HCT116 (cell line): ENCODE results near the gene MCC.

Experiments
- CEBPB ChIP-seq: IDR thresholded peaks from 2 replicates; pipeline ENCODE4 v1.6.1; 2012; ENCODE audit warnings: low read depth
- CTCF ChIP-seq, 3 experiments: fragments of 200-600 bp in 1 of 3; sonication (generic) in 1 of 3; IDR thresholded peaks in 2 of 3; conservative IDR thresholded peaks in 1 of 3; 2 replicates each; pipeline ENCODE4 v1.5.1; 2012 to 2017; ENCODE audit warnings: low read depth in 2 of 3, low read length in 2 of 3, antibody characterized with exemption in 1 of 3, borderline replicate concordance in 1 of 3, control low read depth in 1 of 3, mild to moderate bottlenecking in 1 of 3, mixed read lengths in 1 of 3, mixed run types in 1 of 3, moderate library complexity in 1 of 3; ENCODE audit not compliant: insufficient read depth in 1 of 3
- EGR1 ChIP-seq: IDR thresholded peaks from 2 replicates; pipeline ENCODE4 v1.6.1; 2012; ENCODE audit warnings: low read depth
- POLR2AphosphoS5 ChIP-seq: IDR thresholded peaks from 2 replicates; pipeline ENCODE4 v1.6.1; 2011; ENCODE audit warnings: mild to moderate bottlenecking, low read depth, low read length, moderate library complexity
- REST ChIP-seq: IDR thresholded peaks from 2 replicates; pipeline ENCODE4 v1.6.1; 2012; ENCODE audit warnings: low read depth

GRCh38 chr5:112978836-112979235 lies 509.4 kb downstream of the MCC start:
- TF ChIP-seq CTCF (IDR thresholded peaks at IDR 0.05 in 2 of 3, conservative IDR thresholded peaks at IDR 0.05 in 1 of 3; ENCODE audit: borderline replicate concordance in 1 of 3, insufficient read depth in 1 of 3, low read depth in 2 of 3, low read length in 2 of 3) (no peak), EGR1 (no peak), CEBPB (no peak), POLR2AphosphoS5 (no peak), REST (no peak)
